ENCODE measurements around the gene NPAT. TPM values are rescaled to one million over a fixed set of nuclear protein-coding genes. Genes with fewer than 3 reads are reported as not detected.

The NPAT gene
- total RNA-seq, 1 donor from 2014 or later: 2.0 TPM

- H3K36me3 ChIP-seq: peaks cover 20 to 34% of the 10 kb centered on the region in 2 donors
- no peaks in the 10 kb centered on the region for H3K9me3 ChIP-seq
- intact Hi-C loops (cut with DNase I): no loop called here
- no peak for DNase-seq (ENCODE audit: low spot score in 2 of 2)
- no peaks in the 10 kb centered on the region for H3K4me1 ChIP-seq
- no peak overlapping the region for H3K27ac ChIP-seq
- TF ChIP-seq, protein P1, sequence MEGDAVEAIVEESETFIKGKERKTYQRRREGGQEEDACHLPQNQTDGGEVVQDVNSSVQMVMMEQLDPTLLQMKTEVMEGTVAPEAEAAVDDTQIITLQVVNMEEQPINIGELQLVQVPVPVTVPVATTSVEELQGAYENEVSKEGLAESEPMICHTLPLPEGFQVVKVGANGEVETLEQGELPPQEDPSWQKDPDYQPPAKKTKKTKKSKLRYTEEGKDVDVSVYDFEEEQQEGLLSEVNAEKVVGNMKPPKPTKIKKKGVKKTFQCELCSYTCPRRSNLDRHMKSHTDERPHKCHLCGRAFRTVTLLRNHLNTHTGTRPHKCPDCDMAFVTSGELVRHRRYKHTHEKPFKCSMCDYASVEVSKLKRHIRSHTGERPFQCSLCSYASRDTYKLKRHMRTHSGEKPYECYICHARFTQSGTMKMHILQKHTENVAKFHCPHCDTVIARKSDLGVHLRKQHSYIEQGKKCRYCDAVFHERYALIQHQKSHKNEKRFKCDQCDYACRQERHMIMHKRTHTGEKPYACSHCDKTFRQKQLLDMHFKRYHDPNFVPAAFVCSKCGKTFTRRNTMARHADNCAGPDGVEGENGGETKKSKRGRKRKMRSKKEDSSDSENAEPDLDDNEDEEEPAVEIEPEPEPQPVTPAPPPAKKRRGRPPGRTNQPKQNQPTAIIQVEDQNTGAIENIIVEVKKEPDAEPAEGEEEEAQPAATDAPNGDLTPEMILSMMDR (IDR thresholded peaks at IDR 0.05): no peak
- no peak overlapping the region for H3K4me3 ChIP-seq
- no peaks in the 10 kb centered on the region for H3K27me3 ChIP-seq
These were observed 19.4 kb downstream of the NPAT start for GRCh38 chr11:108203075-108203474.

DNA sequence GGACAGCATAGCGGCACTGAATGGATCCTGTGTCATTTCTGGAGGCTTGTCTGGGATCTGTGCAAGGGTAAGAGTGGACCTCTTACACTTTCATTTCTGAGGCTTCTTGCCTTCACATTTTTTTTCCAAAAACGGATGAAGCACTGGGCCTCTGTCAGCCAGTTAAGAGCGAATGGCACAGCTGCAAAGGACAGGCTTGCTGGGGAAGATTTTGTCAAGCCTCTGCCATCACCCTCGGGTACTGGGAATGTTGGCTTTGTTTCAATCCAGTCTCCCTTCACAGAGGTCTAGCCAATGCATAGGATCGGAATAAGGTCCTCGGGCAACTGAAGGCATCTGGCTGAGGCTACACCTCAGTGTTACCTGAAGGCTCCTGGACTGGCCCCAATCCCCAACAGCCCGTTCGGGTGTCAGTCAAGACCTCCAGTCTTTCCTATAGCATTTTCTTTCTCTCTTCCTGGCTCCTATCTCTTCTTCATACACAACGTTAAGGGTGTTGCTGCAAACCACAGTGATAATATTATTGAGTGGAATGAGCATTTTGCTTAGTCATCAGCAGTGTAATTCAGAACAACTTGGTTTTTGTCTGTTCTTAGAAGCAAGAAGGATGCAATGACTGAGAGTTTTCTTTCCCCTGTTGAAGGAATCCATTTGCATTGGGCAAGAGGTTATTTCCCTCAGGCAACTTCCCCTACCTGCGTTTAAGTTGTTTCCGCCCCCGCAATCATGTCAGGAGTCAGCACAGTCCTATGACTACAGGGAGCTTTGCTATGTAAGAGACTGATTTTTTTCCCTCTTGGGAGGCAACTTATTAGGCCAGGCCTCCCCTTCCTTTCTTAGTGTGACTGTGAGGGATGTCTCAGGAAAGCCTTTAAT is 22.8 kb downstream of the NPAT start:
- no peaks in the 10 kb centered on the region for H3K4me1 ChIP-seq

GRCh38 chr11:108198833-108199232 is 23.6 kb downstream of the NPAT start:
- intact Hi-C loops (cut with DNase I): no loop called here
- no peak overlapping the region for H3K27ac ChIP-seq
- no peak overlapping the region for H3K4me3 ChIP-seq
- DNase-seq (ENCODE audit: low spot score in 2 of 2): no peak
- H3K36me3 ChIP-seq: peaks cover 2 to 26% of the 10 kb centered on the region in 2 donors
- TF ChIP-seq, protein P1 (IDR thresholded peaks at IDR 0.05): no peak
- no peaks in the 10 kb centered on the region for H3K9me3 ChIP-seq
- no peaks in the 10 kb centered on the region for H3K27me3 ChIP-seq
- no peaks in the 10 kb centered on the region for H3K4me1 ChIP-seq

More for the DNA sequence above, 22.8 kb downstream of the NPAT start:
- no peak for DNase-seq (ENCODE audit: low spot score in 2 of 2)
- intact Hi-C loops (cut with DNase I): no loop called here
- Histone ChIP-seq H3K4me3 (no peak overlapping the region), H3K27ac (no peak overlapping the region), H3K27me3 (no peaks in the 10 kb centered on the region), H3K9me3 (no peaks in the 10 kb centered on the region), H3K36me3 (peaks cover 2 to 28% of the 10 kb centered on the region in 2 donors)
- TF ChIP-seq, protein P1 (IDR thresholded peaks at IDR 0.05): no peak

DNA sequence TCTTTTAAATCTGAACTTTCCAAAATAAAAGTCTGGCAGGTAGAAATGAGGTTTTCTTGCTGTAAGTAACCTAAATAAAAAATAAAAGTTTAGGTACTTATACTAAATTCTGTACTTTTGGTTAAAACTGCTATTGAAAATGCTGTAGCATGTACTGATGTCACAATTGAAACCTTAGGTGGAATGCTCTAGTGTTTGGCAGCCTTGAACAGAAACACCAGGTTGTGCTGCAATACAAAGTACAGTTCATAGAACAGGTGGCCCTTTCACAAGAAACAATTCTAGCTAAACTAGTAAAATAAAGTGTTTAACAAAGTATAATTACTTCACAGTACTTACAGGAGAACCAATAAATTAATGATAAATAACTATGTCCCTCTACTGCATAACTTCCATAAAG is 25.1 kb downstream of the NPAT start:
- Histone ChIP-seq H3K4me3 (no peak overlapping the region), H3K27me3 (no peaks in the 10 kb centered on the region), H3K4me1 (no peaks in the 10 kb centered on the region), H3K9me3 (no peaks in the 10 kb centered on the region), H3K27ac (no peak overlapping the region), H3K36me3 (peaks cover 4 to 33% of the 10 kb centered on the region in 2 donors)
- TF ChIP-seq, protein P1 (IDR thresholded peaks at IDR 0.05): no peak
- no peak for DNase-seq (ENCODE audit: low spot score in 2 of 2)
- intact Hi-C loops (cut with DNase I): no loop called here

DNA sequence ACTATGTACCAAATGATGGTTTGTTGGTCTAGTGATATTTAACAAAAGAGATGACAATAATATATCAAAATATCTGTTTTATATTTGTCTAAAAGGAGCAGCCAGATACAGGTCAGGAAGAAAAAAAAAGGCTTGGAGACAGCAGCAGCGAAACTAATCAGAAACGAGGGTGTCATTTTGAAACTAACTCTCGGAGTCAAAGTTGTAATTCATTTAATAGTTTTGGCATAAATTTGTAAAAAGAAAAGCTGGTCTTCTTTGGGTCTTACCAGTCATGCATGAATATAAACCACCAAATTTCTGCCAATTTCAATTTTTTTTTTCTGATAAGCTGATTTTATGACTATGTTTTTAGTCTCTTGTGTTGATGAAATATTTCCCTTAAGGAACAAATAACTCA is 25.5 kb downstream of the NPAT start:
- TF ChIP-seq, protein P1 (IDR thresholded peaks at IDR 0.05): no peak
- Histone ChIP-seq H3K27ac (no peak overlapping the region), H3K36me3 (peaks cover 8 to 35% of the 10 kb centered on the region in 2 donors), H3K4me3 (no peak overlapping the region), H3K27me3 (no peaks in the 10 kb centered on the region), H3K4me1 (no peaks in the 10 kb centered on the region), H3K9me3 (no peaks in the 10 kb centered on the region)
- intact Hi-C loops (cut with DNase I): no loop called here
- DNase-seq (ENCODE audit: low spot score in 2 of 2): no peak
